Lower leg skin (tissue), 4 donors: Measurements from ENCODE around the gene CFAP54. TPM values are rescaled to one million over a fixed set of nuclear protein-coding genes. Genes with fewer than 3 reads are reported as not detected.
"Not testable (repeated sequence)": the region's sequence is repeated elsewhere in the genome, so short reads cannot be mapped to it uniquely, and the experiment has no call there.

Experiments
- DNase-seq, 2 donors: peaks; one replicate each; pipeline ENCODE4 v3.0.0-alpha.2; 2019; ENCODE audit warnings: low spot score in 2 of 2
- H3K4me3 ChIP-seq: fragments of 200-600 bp; sonication (generic); 2 replicates; pipeline ENCODE4 v1.5.1; 2017; ENCODE audit warnings: mild to moderate bottlenecking, low read depth; ENCODE audit not compliant: poor library complexity, severe bottlenecking
- CTCF ChIP-seq, 3 donors: fragments of 450-650 bp; IDR thresholded peaks; one replicate each; pipeline ENCODE4 v1.5.1; 2016; ENCODE audit warnings: antibody characterized with exemption in 3 of 3, mild to moderate bottlenecking in 3 of 3, moderate library complexity in 2 of 3
- POLR2A ChIP-seq, 2 donors: fragments of 450-650 bp; IDR thresholded peaks; one replicate each; pipeline ENCODE4 v1.6.1; 2016 to 2017; ENCODE audit warnings: antibody characterized with exemption in 2 of 2, mild to moderate bottlenecking in 1 of 2, moderate library complexity in 1 of 2
- WGBS, 2 donors: methylation state at CpG; one replicate each; pipeline ENCODE4 v1.1.5; 2018; 5-methylcytosine and 5-hydroxymethylcytosine counted together
- intact Hi-C: fragments of 100-400 bp; cut with DNase I; formaldehyde crosslinking; loops from one replicate; pipeline ENCODE4 v1.15.0; 2023; ENCODE audit warnings: low total_unique reads
- total RNA-seq, 4 donors: library from RNA; depleted of rRNA; stranded (reverse); fragments of >200 nt; gene quantifications; one replicate each; pipeline ENCODE4 v1.1.0, GENCODE V29; 2016

Gene CFAP54
- total RNA-seq, 4 donors from 2014 or later, result 0.04 to 0.59 TPM; not detected in 2

GRCh38 chr12:96636895-96637294 is 147.5 kb downstream of the CFAP54 start:
- TF ChIP-seq CTCF (IDR thresholded peaks at IDR 0.05), result no peak
- TF ChIP-seq POLR2A (IDR thresholded peaks at IDR 0.05), result no peak
- WGBS, 2 donors, result 84 to 90% methylated on average over 5 of the region's 5 CpGs
- H3K4me3 ChIP-seq, result no peak overlapping the region
- intact Hi-C loops, result no loop called here
- no peak for DNase-seq

- WGBS, 2 donors, result 20 to 28% methylated on average over 1 of the region's 1 CpG
- DNase-seq, result no peak
- intact Hi-C loops, result no loop called here
- no peak overlapping the region for H3K4me3 ChIP-seq
- no peak for TF ChIP-seq POLR2A (IDR thresholded peaks at IDR 0.05)
- TF ChIP-seq CTCF (IDR thresholded peaks at IDR 0.05), result no peak
These were observed 159.5 kb downstream of the CFAP54 start for GRCh38 chr12:96648923-96649322.

DNA sequence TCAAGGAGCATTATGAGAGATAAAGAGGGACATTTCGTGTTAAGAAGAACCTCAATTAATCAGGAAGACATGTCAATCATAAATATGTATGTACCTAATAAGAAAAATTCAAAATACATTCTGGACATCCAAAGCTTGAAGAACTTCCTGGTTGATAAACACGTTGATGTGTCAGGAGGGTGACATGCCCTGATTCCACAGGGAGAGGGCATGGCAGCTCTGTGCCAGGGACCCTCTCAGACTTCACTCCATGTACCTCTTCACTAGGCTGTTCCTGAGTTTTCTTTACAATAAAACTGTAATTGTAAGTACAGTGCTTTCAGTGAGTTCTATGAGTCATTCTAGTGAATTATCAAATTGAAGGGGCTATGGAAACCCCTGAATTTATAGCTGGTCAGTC is 163.5 kb downstream of the CFAP54 start:
- no peak for TF ChIP-seq CTCF (IDR thresholded peaks at IDR 0.05)
- TF ChIP-seq POLR2A (IDR thresholded peaks at IDR 0.05), result no peak
- intact Hi-C loops, result no loop called here
- 54 to 60% methylated on average over 2 of the region's 2 CpGs for WGBS, 2 donors
- H3K4me3 ChIP-seq, result no peak overlapping the region
- DNase-seq, result no peak

GRCh38 chr12:96658075-96658474 is 168.7 kb downstream of the CFAP54 start:
- no peak for DNase-seq
- 81 to 94% methylated on average over 1 of the region's 1 CpG for WGBS, 2 donors
- TF ChIP-seq POLR2A (IDR thresholded peaks at IDR 0.05), result no peak
- TF ChIP-seq CTCF (IDR thresholded peaks at IDR 0.05), result no peak
- intact Hi-C loops, result no loop called here
- no peak overlapping the region for H3K4me3 ChIP-seq

- intact Hi-C loops, result no loop called here
- 81 to 91% methylated on average over 4 of the region's 4 CpGs for WGBS, 2 donors
- DNase-seq, result no peak
- no peak for TF ChIP-seq CTCF (IDR thresholded peaks at IDR 0.05)
- no peak for TF ChIP-seq POLR2A (IDR thresholded peaks at IDR 0.05)
- H3K4me3 ChIP-seq, result no peak overlapping the region
These were observed 180.4 kb downstream of the CFAP54 start for GRCh38 chr12:96669786-96670185.

DNA sequence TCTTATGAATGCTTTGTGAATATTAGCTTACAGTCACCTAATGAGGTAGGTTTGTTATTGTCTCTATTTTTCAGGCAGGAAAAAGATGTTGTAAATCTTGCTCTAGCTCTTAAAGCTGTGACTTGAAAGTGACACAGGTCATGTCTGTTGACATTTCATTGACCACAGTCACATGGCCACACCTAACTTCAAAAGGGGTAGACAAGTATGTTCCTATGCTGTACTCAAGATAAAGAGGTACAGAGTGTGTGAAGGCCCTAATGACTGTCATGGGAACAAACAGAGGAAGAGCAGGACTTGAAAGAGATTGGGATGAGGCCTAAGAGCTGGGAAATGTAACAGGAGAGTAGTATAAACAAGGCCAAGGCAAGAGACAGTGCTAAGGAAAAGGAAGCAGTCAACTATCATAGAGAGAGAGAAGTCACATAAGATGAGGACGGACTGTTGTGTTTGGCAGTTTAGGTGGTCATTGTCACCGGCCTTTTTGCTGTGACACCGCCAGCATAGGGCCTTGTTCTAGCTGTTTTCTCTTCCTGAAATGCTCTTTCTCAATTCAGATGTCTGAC is 181.0 kb downstream of the CFAP54 start:
- intact Hi-C loops, result no loop called here
- H3K4me3 ChIP-seq, result no peak overlapping the region
- 58 to 60% methylated on average over 3 of the region's 3 CpGs for WGBS, 2 donors
- DNase-seq, result no peak
- TF ChIP-seq POLR2A (IDR thresholded peaks at IDR 0.05) (no peak), CTCF (IDR thresholded peaks at IDR 0.05) (no peak)

GRCh38 chr12:96675519-96675918 is 186.1 kb downstream of the CFAP54 start:
- H3K4me3 ChIP-seq, DNase-seq, intact Hi-C loops: not testable (repeated sequence)
- WGBS, 2 donors, result 84 to 95% methylated on average over 3 of the region's 3 CpGs
